Gastrocnemius medialis (tissue), 4 donors: ENCODE results near the gene KAZALD1.

Experiments
- POLR2A ChIP-seq, 2 donors: fragments of 450-650 bp; IDR thresholded peaks; one replicate each; pipeline ENCODE4 v1.6.1; 2017; ENCODE audit warnings: antibody characterized with exemption in 2 of 2, mild to moderate bottlenecking in 2 of 2, moderate library complexity in 2 of 2
- TF ChIP-seq, protein P1 (sequence below), 5 experiments: fragments of 450-650 bp in 3 of 5; fragments of 200-600 bp in 2 of 5; sonication (generic) in 2 of 5; IDR thresholded peaks in 4 of 5; conservative IDR thresholded peaks in 1 of 5; 1 replicate in 4 of 5; 2 replicates in 1 of 5; pipeline ENCODE4 v1.5.1; 2016 to 2019; ENCODE audit warnings: antibody characterized with exemption in 5 of 5, mild to moderate bottlenecking in 3 of 5, moderate library complexity in 3 of 5

DNA sequence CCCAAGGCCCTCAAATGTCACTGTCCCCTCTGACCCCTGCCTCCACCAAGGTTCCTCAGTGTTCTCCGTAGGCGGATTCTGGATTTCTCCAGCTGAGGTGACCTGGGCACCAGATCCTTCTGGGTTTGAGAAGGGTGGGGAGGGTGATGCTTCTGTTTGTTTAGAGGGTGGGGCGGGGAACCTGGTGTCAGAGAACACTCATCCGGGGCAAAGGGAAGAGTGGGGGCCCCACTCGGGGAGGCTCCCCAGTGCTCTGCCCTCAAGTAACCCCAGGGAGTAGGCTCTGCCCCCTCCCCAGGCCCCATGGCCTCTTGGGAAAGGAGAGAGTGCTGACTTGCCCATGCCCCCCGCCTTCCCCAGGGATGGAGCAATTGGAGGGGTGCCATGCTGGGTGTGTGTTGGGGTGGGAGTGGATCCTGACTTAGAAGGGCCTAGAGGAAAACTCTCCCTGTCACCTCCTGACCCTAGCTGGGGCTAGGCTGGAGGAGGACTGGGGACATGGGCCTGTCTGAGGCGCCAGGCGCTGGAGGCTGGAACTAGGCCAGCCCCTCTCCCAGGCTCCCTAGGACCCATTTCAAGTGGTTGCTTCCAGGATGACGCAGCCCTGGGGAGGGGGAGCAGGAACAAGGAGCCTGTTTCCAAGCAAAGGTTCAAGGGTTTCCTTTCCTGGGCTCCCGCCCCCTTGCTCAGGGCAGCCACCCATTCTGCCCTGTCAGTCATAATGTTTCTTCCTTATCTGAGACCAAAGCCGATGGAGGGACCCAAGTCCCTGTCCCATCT, 27.9 kb downstream of the KAZALD1 start:
- TF ChIP-seq, protein P1, sequence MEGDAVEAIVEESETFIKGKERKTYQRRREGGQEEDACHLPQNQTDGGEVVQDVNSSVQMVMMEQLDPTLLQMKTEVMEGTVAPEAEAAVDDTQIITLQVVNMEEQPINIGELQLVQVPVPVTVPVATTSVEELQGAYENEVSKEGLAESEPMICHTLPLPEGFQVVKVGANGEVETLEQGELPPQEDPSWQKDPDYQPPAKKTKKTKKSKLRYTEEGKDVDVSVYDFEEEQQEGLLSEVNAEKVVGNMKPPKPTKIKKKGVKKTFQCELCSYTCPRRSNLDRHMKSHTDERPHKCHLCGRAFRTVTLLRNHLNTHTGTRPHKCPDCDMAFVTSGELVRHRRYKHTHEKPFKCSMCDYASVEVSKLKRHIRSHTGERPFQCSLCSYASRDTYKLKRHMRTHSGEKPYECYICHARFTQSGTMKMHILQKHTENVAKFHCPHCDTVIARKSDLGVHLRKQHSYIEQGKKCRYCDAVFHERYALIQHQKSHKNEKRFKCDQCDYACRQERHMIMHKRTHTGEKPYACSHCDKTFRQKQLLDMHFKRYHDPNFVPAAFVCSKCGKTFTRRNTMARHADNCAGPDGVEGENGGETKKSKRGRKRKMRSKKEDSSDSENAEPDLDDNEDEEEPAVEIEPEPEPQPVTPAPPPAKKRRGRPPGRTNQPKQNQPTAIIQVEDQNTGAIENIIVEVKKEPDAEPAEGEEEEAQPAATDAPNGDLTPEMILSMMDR (IDR thresholded peaks at IDR 0.05 in 4 of 5, conservative IDR thresholded peaks at IDR 0.05 in 1 of 5) = no peak
- no peak for TF ChIP-seq POLR2A (IDR thresholded peaks at IDR 0.05)
